Smooth muscle cell (in vitro differentiated cells): ENCODE measurements around the gene PRKCE. TPM values are rescaled to one million over a fixed set of nuclear protein-coding genes. Genes with fewer than 3 reads are reported as not detected.
A peak's percentile ranks its signal among the peaks of the same experiment; 100 is the strongest.

ENCODE experiments used
- DNase-seq: peaks from one replicate; lab custom pipeline; 2025; ENCODE audit not compliant: unreplicated experiment; lab: John Stamatoyannopoulos, UW
- H2AFZ ChIP-seq: fragments of 200-600 bp; sonication (generic); 2 replicates; pipeline ENCODE4 v1.6.0; 2016; ENCODE audit warnings: antibody characterized with exemption, low read depth, mild to moderate bottlenecking
- H3F3A ChIP-seq: fragments of 200-600 bp; sonication (generic); 2 replicates; pipeline ENCODE4 v1.6.0; 2017; ENCODE audit warnings: antibody characterized with exemption, low read depth
- H3K27ac ChIP-seq: fragments of 200-600 bp; sonication (generic); 2 replicates; pipeline ENCODE4 v1.5.1; 2016; ENCODE audit warnings: low read depth, mild to moderate bottlenecking
- H3K27me3 ChIP-seq: fragments of 200-600 bp; sonication (generic); 2 replicates; pipeline ENCODE4 v1.6.1; 2016; ENCODE audit warnings: low read depth, mild to moderate bottlenecking
- H3K36me3 ChIP-seq: fragments of 200-600 bp; sonication (generic); 2 replicates; pipeline ENCODE4 v1.5.1; 2016; ENCODE audit warnings: low read depth
- H3K4me1 ChIP-seq: fragments of 200-600 bp; sonication (generic); 2 replicates; pipeline ENCODE4 v1.5.1; 2016; ENCODE audit warnings: low read depth
- H3K4me2 ChIP-seq: fragments of 200-600 bp; sonication (generic); 2 replicates; pipeline ENCODE4 v1.6.0; 2016; ENCODE audit warnings: mild to moderate bottlenecking
- H3K4me3 ChIP-seq: fragments of 200-600 bp; sonication (generic); 2 replicates; pipeline ENCODE4 v1.5.1; 2016; ENCODE audit warnings: mild to moderate bottlenecking
- H3K79me2 ChIP-seq: fragments of 200-600 bp; sonication (generic); 2 replicates; pipeline ENCODE4 v1.6.0; 2016; ENCODE audit warnings: low read depth, mild to moderate bottlenecking
- H3K9ac ChIP-seq: fragments of 200-600 bp; sonication (generic); 2 replicates; pipeline ENCODE4 v1.6.0; 2016; ENCODE audit warnings: low read depth
- H3K9me3 ChIP-seq: fragments of 200-600 bp; sonication (generic); replicated peaks from 2 replicates; pipeline ENCODE4 v1.5.1; 2016; ENCODE audit warnings: low read depth
- H4K20me1 ChIP-seq: fragments of 200-600 bp; sonication (generic); 2 replicates; pipeline ENCODE4 v1.6.0; 2016; ENCODE audit warnings: low read depth
- CTCF ChIP-seq: fragments of 200-600 bp; sonication (generic); IDR thresholded peaks from 2 replicates; pipeline ENCODE4 v1.5.1; 2017; ENCODE audit warnings: borderline replicate concordance, mild to moderate bottlenecking, antibody characterized with exemption; ENCODE audit not compliant: insufficient read depth, poor library complexity, severe bottlenecking
- WGBS: methylation state at CpG from one replicate; pipeline ENCODE4 v1.1.7; 2016; ENCODE audit warnings: low lambda C conversion rate; 5-methylcytosine and 5-hydroxymethylcytosine counted together
- polyA plus RNA-seq: library from polyadenylated mRNA; unstranded; fragments of >200 nt; fragmentation: Nextera tagmentation; extraction: Ambion mirVana; gene quantifications from 2 replicates; pipeline ENCODE4 v1.2.1, GENCODE V29; 2016
- total RNA-seq: library from RNA; depleted of rRNA; stranded (reverse); fragments of >200 nt; gene quantifications from 2 replicates; pipeline ENCODE4 v1.2.3, GENCODE V29; 2014

PRKCE gene
- total and polyA plus RNA-seq, 2 experiments from 2014 or later: 20.6 to 29.1 TPM

GRCh38 chr2:46076251-46076650 is 424.8 kb downstream of the PRKCE start:
- no peak overlapping the region for H3K9ac ChIP-seq
- H3F3A ChIP-seq: peaks cover 23% of the 10 kb centered on the region
- no peak overlapping the region for H3K4me3 ChIP-seq
- no peaks in the 10 kb centered on the region for H3K36me3 ChIP-seq
- peak overlapping the region; percentile 53 for H3K27ac ChIP-seq
- no peak overlapping the region for H2AFZ ChIP-seq
- no peaks in the 10 kb centered on the region for H3K27me3 ChIP-seq
- no peaks in the 10 kb centered on the region for H4K20me1 ChIP-seq
- H3K9me3 ChIP-seq: no peaks in the 10 kb centered on the region
- no peak for DNase-seq
- H3K4me2 ChIP-seq: peak overlapping the region; percentile 6
- peaks cover 19% of the 10 kb centered on the region for H3K4me1 ChIP-seq
- no peak for TF ChIP-seq CTCF
- 55% methylated on average over 4 of the region's 4 CpGs for WGBS
- no peaks in the 10 kb centered on the region for H3K79me2 ChIP-seq

GRCh38 chr2:46076875-46077274 is 425.4 kb downstream of the PRKCE start:
- H4K20me1 ChIP-seq: no peaks in the 10 kb centered on the region
- no peaks in the 10 kb centered on the region for H3K36me3 ChIP-seq
- no peak overlapping the region for H3K9ac ChIP-seq
- no peaks in the 10 kb centered on the region for H3K9me3 ChIP-seq
- no peaks in the 10 kb centered on the region for H3K79me2 ChIP-seq
- WGBS: 91% methylated on average over 7 of the region's 7 CpGs
- no peak overlapping the region for H2AFZ ChIP-seq
- H3K4me1 ChIP-seq: peaks cover 16% of the 10 kb centered on the region
- no peak overlapping the region for H3K4me2 ChIP-seq
- no peak overlapping the region for H3K4me3 ChIP-seq
- peak overlapping the region; percentile 53 for H3K27ac ChIP-seq
- peaks cover 23% of the 10 kb centered on the region for H3F3A ChIP-seq
- TF ChIP-seq CTCF: no peak
- no peaks in the 10 kb centered on the region for H3K27me3 ChIP-seq
- DNase-seq: no peak

GRCh38 chr2:46077522-46078107 is 426.1 kb downstream of the PRKCE start:
- DNase-seq: no peak

More at GRCh38 chr2:46077522-46078107, 426.1 kb downstream of the PRKCE start:
- H3K9me3 ChIP-seq: no peaks in the 10 kb centered on the region
- no peak for TF ChIP-seq CTCF
- no peak overlapping the region for H3K9ac ChIP-seq
- H3K36me3 ChIP-seq: no peaks in the 10 kb centered on the region
- no peak overlapping the region for H3K4me2 ChIP-seq
- no peak overlapping the region for H3K27ac ChIP-seq
- H4K20me1 ChIP-seq: no peaks in the 10 kb centered on the region
- no peak overlapping the region for H3K4me3 ChIP-seq
- no peak overlapping the region for H2AFZ ChIP-seq
- H3K79me2 ChIP-seq: no peaks in the 10 kb centered on the region
- peaks cover 9% of the 10 kb centered on the region for H3K4me1 ChIP-seq
- peaks cover 17% of the 10 kb centered on the region for H3F3A ChIP-seq
- no peaks in the 10 kb centered on the region for H3K27me3 ChIP-seq
